Measurements from ENCODE around the gene LZTR1.
"Not testable (repeated sequence)": the region's sequence is repeated elsewhere in the genome, so short reads cannot be mapped to it uniquely, and the experiment has no call there.

DNA sequence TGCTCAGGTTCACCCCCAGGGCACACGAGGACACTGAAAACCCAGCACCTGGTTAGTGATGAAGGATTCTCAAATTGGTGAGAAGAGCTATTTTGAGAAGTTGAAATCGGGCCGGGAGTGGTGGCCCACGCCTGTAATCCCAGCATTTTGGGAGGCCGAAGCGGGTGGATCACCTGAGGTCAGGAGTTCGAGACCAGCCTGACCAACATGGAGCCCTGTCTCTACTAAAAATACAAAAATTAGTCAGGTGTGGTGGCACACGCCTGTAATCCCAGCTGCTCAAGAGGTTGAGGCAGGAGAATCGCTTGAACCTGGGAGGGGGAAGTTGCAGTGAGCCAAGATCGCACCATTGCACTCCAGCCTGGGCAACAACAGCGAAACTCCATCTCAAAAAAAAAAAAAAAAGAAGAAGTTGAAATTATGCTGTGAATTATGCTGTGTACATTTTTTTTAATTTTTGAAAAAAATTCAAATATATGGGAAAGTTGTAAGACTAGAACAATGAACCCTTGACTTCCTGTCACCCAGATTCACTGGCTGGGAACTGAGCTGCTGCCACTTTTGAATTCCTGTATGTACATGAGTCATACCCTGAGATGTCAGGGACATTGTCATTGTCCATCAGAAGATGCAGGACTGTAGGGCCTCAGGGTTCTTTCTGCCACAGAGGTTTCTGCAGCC lies 9.9 kb upstream of the LZTR1 start:
- TF ChIP-seq, protein P1, sequence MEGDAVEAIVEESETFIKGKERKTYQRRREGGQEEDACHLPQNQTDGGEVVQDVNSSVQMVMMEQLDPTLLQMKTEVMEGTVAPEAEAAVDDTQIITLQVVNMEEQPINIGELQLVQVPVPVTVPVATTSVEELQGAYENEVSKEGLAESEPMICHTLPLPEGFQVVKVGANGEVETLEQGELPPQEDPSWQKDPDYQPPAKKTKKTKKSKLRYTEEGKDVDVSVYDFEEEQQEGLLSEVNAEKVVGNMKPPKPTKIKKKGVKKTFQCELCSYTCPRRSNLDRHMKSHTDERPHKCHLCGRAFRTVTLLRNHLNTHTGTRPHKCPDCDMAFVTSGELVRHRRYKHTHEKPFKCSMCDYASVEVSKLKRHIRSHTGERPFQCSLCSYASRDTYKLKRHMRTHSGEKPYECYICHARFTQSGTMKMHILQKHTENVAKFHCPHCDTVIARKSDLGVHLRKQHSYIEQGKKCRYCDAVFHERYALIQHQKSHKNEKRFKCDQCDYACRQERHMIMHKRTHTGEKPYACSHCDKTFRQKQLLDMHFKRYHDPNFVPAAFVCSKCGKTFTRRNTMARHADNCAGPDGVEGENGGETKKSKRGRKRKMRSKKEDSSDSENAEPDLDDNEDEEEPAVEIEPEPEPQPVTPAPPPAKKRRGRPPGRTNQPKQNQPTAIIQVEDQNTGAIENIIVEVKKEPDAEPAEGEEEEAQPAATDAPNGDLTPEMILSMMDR (conservative IDR thresholded peaks at IDR 0.05; ENCODE audit: low read depth, low read length): not testable (repeated sequence)
- not testable (repeated sequence) for TF ChIP-seq EZH2 (IDR thresholded peaks at IDR 0.05; ENCODE audit: low read length, unreplicated experiment); EZH2phosphoT487 (IDR thresholded peaks at IDR 0.05; ENCODE audit: borderline replicate concordance, low read length)

Data from PC-3 (cell line).